HG03457 (cell line): ENCODE data around the gene TCF4.
A peak's percentile ranks its signal among the peaks of the same experiment; 100 is the strongest.

Source experiments
- ATAC-seq: cut with Tn5 transposase; IDR thresholded peaks from one replicate; pipeline ENCODE4 v1.9.1; 2021; ENCODE audit warnings: moderate number of reproducible peaks; ENCODE audit not compliant: unreplicated experiment

The TCF4 gene

DNA sequence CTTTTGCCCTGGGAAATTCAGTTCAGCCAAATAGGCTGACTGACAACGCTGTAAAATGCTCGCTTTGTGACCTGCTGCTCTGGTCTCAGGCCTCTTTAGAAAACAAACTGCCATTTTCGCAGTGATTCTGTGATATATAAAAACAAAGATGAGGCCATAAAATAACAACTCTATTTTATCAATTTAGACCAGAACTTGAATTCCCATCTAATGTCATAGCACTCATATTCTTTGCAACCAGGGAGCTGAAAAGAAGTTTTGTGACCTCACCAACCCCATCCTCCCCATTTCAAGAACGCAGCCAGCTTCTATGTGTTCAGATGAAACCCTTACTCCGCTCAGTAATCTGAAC is 40.3 kb downstream of the TCF4 start:
- no peak for ATAC-seq

DNA sequence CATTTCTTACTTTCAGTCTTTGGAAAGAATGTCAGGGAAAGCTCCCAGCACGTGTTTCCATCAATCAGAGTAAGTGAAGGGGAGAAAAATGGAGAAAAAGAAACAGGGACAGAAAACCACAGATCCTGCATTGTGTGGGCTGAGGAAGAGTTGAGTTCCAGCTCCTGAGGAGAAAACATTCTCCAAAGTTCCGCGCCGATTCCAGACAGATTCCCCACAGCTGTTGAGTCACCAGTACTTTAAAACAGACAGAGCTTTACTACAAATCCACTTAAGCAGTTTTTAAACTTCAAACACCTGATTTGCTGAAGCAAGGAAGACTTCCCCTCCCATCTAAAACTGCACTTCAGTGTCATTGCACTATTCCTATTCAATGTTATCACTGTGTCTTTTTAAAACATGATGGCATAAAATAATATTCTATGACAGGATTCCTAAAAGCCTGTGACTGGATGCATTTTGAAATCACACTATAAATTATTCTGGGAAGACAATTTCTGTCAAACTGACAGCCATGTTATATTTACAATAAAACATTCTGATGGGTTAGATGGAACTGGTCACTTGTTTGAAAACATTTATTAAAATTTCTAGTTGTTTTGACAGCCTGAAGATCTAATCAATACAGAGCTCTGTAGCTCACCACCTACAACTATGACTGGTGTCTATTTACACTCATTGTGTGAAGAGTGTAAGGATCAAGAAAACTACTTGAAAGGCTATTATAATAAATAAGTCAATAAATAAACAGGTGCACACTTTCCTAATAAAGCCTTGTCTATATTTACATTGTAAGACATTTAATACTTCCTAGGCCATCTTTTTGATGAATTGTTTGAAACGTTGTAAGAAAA is 40.9 kb downstream of the TCF4 start:
- no peak for ATAC-seq

DNA sequence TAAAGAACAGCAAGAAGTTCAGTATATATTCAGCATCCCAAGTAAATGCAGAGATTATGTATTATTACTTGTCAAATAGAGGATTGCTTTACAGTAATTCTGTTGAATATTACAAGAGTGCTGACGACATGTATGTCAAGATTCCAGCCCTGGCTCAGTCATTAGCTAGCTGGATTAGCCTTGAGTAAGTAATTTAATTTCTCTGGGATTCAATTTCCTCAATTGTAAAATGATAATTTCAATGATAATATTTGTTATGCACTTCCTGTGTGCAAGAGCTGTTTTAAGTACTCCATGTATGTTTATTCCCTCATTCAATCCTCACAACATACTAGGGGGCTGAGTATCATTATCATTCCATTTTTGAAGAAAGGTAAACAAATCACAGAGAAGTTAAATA is 44.0 kb downstream of the TCF4 start:
- no peak for ATAC-seq

DNA sequence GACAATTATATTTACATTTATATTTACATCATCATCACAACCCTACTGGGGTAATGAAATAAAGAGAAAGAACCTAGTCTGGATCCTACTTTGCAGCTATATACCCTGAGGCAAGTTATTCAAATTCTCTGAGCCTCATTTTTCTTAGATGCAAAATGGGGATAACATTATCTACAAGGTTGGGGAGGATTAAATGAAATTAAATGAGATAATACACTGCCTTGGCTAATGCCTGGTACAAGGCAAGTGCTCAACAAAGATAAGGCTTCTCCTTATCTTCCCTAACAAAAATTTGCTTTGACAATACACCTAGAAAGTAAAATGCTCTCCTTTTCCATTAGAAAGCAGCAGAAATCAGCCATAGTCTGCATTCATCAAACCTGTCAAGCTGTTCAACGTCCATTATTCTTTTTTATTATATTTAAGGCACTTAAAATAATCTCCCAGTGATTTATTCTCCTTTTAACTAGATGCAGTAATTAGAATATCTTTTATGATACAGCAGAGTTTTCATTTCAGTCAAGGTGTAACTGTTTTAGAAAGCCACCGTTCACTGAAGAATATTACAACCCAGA is 44.8 kb downstream of the TCF4 start:
- ATAC-seq = no peak

DNA sequence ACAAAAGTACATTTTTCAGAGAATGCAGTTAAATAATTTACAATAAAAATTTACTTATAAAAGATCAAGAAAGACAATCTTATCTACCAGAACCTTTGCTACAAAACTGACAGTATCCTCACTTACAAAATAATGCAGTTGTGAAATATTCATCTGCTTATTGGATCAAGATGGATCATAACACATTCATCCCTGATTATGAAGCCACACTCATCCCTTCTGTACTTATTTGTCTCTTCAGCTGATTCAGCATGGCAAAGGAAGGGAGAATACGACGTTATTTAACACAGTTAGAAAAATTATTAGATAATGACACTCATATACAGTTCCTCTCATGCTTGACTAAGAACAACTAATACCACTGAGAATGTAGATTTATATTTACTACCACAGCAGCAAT is 46.4 kb downstream of the TCF4 start:
- ATAC-seq = no peak

DNA sequence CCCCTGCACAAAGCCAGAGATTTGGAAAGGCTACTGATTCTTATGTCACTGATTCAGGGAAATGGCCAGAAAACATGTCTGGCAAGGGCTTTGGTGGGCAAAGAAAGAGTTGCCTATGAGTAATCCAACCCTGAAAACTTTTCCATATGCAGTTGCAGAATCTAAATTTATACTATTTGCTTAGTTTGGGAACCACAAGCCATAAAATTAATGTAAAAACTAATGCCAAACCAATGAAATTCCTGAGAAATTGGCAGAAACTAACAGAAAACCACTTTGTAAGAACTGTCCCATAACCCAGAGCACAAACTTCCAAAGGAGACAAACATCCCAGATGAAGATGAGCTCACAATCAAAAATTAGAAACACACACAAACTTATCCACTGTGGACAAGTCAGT is 48.8 kb downstream of the TCF4 start:
- ATAC-seq = no peak

DNA sequence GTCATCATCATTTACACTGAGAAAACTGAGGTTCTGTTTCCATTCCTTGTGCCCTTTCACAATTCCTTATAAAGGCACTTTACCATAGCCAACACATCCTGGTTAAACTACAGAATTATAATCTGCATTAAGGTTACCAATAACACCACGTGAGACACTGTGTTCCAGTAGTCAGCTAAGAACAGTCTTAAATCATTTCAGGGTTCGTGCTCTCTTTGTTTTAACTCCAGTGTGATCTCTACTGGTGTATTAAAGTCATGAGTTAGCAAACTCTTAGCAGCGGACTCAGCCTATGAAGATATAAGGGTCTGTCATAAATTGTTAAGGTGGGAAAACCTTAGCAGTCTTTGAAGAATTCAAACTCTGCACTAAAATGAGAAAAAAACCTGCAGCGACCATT is 53.0 kb downstream of the TCF4 start:
- ATAC-seq = no peak

DNA sequence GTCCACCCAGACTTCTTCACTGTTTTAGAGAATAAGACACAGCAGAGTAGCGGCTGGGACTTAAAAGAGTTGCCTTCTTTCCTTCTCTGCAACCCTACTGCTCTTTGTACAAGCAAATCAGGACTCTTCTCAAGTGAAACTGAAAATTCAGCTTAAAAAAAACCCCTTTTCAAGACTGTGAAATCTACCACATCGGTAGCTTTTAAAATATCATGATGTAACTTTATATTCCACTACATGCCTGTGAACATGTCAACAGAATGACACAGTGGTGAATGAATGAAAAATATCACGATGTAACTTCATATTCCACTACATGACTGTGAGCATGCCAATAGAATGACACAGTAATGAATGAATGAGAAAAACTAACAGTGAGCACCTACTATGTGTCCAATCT is 53.4 kb downstream of the TCF4 start:
- no peak for ATAC-seq

DNA sequence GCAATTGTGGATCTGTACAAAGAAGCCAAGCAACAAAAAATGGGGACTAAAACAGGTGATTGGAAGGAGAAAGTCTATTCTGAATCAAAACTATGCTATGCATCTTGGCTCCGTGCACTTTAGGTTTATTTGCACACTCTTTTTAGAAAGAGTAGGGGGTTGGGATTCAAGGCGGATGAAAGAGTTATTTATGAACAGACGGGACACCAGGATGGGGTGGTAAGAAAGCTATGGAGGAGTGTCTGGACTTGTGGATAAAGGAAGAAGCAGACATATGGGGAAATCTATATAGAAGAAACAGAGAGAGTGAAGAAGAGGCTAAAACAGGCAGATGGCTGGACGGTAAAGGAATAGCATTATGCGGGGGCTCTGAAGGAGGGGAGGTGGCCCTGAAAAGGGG is 57.8 kb downstream of the TCF4 start:
- ATAC-seq = no peak

DNA sequence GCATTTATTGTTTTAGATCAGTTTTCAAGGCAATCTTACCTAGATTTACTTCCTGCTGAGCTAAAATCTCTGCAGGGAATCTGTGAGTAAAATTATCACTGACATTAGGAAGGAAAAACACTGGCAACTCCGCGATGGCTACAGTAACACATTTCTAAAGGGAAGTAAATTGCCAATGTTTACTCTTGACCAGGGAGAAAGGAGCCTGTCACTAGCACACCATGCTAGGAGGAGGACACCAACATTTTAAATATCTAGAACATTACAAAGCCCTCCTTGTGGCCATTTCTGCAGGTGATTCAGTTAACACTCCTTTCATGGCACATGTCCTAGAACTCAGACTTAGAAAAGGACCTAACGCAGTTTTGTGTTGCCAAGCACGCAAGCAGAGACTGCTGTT is 58.4 kb downstream of the TCF4 start:
- no peak for ATAC-seq

DNA sequence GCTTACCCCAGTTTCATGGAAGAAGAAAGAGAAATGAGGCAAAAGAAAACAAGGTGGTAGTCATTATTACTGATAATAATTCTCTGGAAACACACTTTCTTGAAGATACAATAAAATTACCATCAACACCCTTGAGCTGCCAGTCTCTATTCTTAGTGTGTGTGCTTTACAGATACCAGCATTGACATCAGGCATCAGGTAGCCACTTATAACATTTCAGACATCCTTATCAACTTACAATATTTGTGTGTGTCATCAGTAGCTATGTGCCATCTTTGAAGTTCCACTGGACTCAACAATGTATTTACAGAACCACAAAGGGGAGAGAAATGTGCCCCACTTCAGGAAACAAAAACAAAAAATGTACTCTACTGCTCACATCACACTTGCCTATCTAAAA is 62.1 kb downstream of the TCF4 start:
- no peak for ATAC-seq

DNA sequence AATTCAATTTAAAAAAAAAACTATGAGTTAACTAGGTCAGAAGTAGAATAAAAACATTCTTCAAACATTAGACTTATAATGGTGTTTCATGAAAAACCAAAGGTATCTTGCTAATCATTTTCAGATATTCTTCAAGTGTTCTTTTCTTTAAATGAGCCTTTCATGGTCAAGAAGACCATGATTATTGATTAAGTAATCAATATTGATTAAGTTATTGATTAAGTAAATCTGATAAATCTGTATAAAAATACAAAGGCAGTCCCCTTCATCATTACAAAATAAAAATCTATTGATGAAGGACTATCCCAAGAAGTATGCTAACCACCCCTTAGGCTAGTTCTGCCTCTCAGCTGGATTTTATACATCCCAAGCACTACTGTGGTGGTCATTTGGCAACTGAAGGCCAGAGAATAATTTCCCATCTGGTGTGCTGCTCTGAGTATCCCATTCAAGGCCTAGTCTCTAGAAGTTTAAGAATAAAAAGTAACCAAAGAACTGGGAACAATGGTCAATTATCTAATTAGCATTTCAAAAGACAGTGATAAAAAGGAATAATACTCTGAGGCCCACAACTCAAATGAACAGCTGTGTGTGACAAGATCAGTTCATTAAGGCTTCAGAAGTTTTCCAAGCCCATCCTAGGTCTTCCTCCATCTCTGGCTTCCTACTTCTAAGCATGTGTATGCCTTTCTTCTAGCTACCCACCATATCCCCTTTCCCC is 63.5 kb downstream of the TCF4 start:
- ATAC-seq = no peak

DNA sequence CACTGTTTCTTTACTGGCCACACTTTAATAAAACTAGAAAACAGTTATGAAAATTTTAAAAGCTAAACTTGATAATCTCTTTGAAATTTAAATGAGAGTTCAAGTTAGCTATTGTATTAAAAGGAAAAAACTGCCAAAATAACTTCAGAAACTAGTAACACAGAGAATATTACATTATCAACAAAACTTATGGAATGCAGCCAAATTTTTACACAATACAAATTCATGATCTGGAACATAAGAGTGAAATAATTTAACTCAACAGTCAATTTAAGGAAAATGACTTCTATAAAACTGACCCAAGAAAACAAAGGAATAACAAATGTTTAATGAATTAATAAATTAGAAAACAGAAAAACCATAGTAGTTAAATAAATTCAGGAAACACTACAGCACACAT is 65.0 kb downstream of the TCF4 start:
- no peak for ATAC-seq

DNA sequence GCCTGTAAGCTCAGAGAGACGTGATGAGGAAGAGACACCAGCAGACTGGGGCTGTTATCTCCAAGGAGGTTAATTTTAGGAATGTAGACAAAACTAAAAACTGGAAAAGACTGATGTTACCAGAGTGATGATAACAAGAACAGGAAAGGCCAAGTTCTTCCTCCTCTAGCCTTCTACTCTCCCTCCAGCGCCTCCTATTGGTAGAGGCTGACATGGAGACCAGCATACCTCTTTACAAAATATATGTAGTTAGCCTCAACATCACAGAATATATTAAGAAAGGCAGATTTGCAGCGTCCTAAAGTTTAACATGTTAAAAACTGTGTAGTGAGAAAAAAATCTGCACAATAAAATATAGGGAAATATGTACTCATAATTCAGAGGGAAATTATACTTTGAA is 66.0 kb downstream of the TCF4 start:
- ATAC-seq = no peak

DNA sequence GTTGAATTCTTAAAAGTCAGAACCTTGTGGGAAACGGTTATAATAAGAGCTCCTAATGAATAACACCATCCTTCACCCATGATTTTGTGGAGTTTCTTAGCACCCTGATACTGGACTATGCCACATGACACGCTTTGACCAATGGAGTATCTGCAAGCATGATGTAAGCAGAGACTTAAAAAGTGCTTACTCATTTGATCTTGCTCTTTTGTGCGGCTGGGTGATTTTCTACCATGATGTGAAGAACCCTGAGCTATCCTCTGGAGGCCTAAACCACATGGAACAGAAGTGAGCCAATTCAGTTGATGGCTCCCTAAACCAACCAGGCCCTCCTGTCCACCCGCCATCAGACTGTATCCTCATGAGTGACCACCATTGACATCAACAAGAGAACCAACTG is 70.9 kb downstream of the TCF4 start:
- no peak for ATAC-seq

DNA sequence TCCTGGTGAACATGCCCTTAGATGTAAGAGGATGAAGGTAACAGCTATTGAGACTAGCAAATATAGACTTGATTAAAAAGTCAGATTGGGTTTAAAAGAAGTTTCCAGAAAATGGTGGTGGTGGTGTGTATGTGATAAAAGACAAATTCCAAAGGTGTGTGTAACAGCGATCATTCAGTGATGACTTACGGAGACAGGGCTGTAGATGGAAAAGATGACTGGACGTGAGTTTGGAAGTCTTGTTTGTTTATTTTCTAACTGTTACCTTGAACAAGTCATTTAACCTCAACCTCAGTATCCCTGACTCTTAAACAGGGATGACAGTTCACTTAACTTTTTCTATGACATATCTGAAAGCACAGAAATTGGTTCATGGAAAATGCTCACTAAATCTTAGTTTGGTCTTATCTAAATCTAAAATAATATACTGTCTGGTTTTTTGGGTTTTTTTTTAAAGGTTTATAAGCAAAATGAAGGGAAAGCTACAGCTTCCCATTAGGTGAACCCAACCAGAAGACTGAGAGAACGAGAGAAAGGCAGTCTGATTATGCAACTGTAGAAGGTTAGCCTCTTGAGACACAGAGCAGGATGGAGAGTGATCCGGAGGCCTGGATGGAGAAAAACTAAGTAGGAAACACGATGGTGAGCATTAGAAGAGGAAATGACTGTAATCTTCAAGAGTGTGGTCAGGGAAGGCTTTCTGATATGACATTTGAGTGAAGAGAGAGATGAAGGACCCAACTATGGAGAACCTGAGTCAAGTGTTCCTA is 71.9 kb downstream of the TCF4 start:
- no peak for ATAC-seq

DNA sequence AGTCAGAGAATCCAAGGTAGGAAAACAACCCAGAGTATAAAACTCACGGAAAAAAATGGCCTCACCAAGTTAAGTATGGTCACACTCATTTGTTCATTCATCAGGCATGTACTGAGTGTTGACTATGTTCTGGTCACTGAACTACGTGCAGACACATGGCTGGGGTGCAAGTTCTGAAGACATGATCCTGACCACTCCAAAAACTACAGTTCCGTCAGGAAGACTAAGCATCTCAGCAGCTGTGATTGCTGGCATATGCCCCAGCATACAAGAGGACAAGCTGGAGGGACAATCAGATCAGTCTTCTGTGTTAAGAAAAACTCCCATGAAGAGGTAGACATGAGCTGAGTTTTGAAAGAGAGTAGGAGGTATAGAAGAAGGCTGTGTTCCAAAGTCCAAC is 72.8 kb downstream of the TCF4 start:
- ATAC-seq = no peak

DNA sequence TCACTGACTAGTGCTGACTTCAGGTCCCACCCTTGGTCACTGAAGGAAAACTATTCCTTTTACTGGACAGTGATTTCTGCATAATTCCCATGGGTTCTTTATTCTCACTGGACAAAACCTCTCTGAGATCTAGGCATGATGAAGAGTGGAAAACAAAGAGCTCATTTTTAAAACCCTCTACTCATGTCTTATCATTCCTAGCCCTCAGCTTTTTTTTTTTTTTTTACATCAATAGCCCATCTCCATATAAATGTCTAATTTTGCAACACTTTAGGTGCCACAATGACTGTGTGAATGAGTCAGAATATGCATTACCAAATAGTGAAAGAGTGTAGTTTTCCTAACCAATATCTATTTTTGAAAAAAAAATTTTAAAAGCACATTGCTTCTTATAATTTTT is 74.8 kb downstream of the TCF4 start:
- ATAC-seq = no peak

DNA sequence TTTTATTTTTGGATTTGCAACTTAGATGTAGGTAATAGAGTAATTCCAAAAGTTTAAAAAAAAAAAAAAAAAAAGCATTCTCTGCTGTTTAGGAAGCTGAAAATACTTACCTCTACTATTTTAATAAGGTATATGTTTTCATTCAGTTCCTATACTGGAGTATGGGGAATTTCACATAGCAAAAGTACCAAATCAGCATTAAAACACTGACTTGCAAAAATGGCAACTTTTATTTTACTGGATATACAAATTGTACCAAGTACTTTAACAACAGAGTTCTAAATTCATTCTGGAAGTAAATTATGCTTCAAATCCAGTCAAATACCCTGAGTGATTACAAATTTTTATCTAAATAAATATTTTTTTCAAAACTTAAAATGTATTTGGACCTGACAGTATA is 76.7 kb downstream of the TCF4 start:
- no peak for ATAC-seq

DNA sequence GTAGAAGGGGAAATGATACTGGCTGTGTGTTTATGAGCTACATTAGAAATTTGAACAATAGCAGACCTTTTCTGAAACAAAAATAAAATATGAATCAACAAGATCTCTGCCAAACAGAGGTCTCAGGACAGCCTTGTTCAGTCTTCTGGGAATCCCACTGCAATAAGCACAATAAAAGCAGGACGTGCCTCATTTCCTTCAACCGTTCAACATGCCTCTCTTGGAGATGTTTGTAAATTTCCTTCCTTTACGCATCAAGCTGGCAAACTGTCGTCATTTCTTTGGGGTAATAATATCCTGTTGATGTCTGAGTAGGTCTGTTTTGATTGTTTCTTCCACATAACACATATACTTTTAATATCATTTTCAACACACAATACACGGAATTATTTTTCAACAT is 77.2 kb downstream of the TCF4 start:
- no peak for ATAC-seq

DNA sequence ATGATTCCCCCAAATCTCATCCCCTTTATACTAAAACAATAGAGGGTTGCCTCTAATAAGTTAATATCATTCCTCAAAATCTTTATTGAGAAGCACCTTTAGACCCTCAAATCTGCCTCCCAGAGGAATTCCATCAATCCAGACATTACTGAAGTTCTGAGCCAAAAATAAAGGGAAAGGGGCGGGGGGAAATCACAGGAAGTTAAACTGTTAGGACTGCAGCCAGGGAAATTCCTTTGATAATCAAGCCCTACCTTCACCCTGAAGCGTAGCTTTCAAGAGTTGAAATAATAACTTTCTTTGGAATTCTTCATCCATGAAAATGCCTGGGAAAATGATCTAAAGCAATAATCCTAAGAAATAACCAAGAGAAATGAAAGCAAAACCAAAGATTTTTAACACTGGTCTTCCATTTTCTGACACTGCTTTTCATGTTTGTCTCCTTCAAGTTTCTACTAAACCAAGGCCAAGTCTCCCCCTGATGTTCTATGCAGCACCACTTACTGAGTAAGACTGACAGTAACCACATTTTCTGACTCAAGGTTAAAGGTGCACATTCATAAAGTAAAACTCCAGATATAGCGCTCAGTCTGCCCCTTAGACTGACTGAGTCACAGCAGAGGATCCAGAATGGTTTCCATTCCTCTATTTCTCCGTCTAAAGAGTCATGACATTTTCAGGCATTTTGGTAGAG is 78.2 kb downstream of the TCF4 start:
- peak; percentile 94 for ATAC-seq
